Liver (tissue), 9 donors: Measurements from ENCODE around the gene C16orf86. TPM values are rescaled to one million over a fixed set of nuclear protein-coding genes. Genes with fewer than 3 reads are reported as not detected.

Source experiments
- DNase-seq: peaks from one replicate; pipeline ENCODE4 v3.0.0-alpha.2; 2017; ENCODE audit warnings: low spot score
- H3K27ac ChIP-seq, 2 donors: one replicate each; pipeline ENCODE4 v1.7.0; 2013; ENCODE audit warnings: inconsistent platforms in 2 of 2, low read length in 2 of 2, control low read depth in 1 of 2, low read depth in 1 of 2, mild to moderate bottlenecking in 1 of 2
- H3K27me3 ChIP-seq, 4 donors: one replicate each; pipeline versions ENCODE4 v1.6.1 to v1.7.0; 2013; ENCODE audit warnings: low read length in 3 of 4, inconsistent platforms in 1 of 4, mild to moderate bottlenecking in 1 of 4, moderate library complexity in 1 of 4; ENCODE audit not compliant: control insufficient read depth in 4 of 4, insufficient read depth in 4 of 4
- H3K36me3 ChIP-seq, 4 donors: one replicate each; pipeline versions ENCODE4 v1.6.1 to v1.7.0; 2013; ENCODE audit warnings: low read length in 3 of 4, mild to moderate bottlenecking in 3 of 4, low read depth in 1 of 4, moderate library complexity in 1 of 4; ENCODE audit not compliant: control insufficient read depth in 4 of 4, insufficient read depth in 3 of 4
- H3K4me1 ChIP-seq, 4 donors: one replicate each; pipeline versions ENCODE4 v1.6.1 to v1.7.0; 2013; ENCODE audit warnings: low read length in 3 of 4, mild to moderate bottlenecking in 3 of 4, moderate library complexity in 1 of 4; ENCODE audit not compliant: control insufficient read depth in 4 of 4, insufficient read depth in 4 of 4
- H3K4me3 ChIP-seq, 3 donors: one replicate each; pipeline versions ENCODE4 v1.6.1 to v1.7.0; 2013; ENCODE audit warnings: low read length in 3 of 3, control low read depth in 1 of 3, low read depth in 1 of 3, mild to moderate bottlenecking in 1 of 3
- H3K9ac ChIP-seq, 2 donors: one replicate each; pipeline ENCODE4 v1.7.0; 2013; ENCODE audit warnings: low read length in 2 of 2, mild to moderate bottlenecking in 2 of 2, moderate library complexity in 2 of 2, control low read depth in 1 of 2, low read depth in 1 of 2
- H3K9me3 ChIP-seq, 4 donors: one replicate each; pipeline versions ENCODE4 v1.6.1 to v1.7.0; 2013; ENCODE audit warnings: low read length in 3 of 4; ENCODE audit not compliant: control insufficient read depth in 4 of 4
- CTCF ChIP-seq: fragments of 150-350 bp; IDR thresholded peaks from 2 replicates; pipeline ENCODE4 v1.5.1; 2017; ENCODE audit warnings: improper control_type of control experiment, low read depth, low read length; ENCODE audit not compliant: missing input control
- EGR1 ChIP-seq, 2 donors: IDR thresholded peaks; 2 replicates each; pipeline ENCODE4 v1.6.1; 2016 to 2018; ENCODE audit warnings: antibody characterized with exemption in 2 of 2, low read depth in 2 of 2
- FOXA1 ChIP-seq: IDR thresholded peaks from 2 replicates; pipeline ENCODE4 v1.6.1; 2016; ENCODE audit warnings: antibody characterized with exemption
- FOXA2 ChIP-seq: IDR thresholded peaks from 2 replicates; pipeline ENCODE4 v1.6.1; 2016; ENCODE audit warnings: antibody characterized with exemption
- GABPA ChIP-seq, 2 donors: IDR thresholded peaks in 1 of 2; conservative IDR thresholded peaks in 1 of 2; 2 replicates each; pipeline ENCODE4 v1.6.1; 2016; ENCODE audit warnings: antibody characterized with exemption in 2 of 2, mild to moderate bottlenecking in 1 of 2, moderate library complexity in 1 of 2
- JUND ChIP-seq, 2 donors: IDR thresholded peaks; 2 replicates each; pipeline ENCODE4 v1.6.1; 2016; ENCODE audit warnings: antibody characterized with exemption in 2 of 2
- NR2F2 ChIP-seq: IDR thresholded peaks from 2 replicates; pipeline ENCODE4 v1.6.1; 2016; ENCODE audit warnings: antibody characterized with exemption
- RAD21 ChIP-seq, 2 donors: IDR thresholded peaks; 2 replicates each; pipeline ENCODE4 v1.6.1; 2016; ENCODE audit warnings: antibody characterized with exemption in 2 of 2, mild to moderate bottlenecking in 2 of 2
- RXRA ChIP-seq, 2 donors: IDR thresholded peaks; 2 replicates each; pipeline ENCODE4 v1.6.1; 2017 to 2018; ENCODE audit warnings: antibody characterized with exemption in 2 of 2, mild to moderate bottlenecking in 1 of 2
- SP1 ChIP-seq: IDR thresholded peaks from 2 replicates; pipeline ENCODE4 v1.6.1; 2018; ENCODE audit warnings: antibody characterized with exemption, mild to moderate bottlenecking
- TAF1 ChIP-seq: conservative IDR thresholded peaks from 2 replicates; pipeline ENCODE4 v1.6.1; 2016; ENCODE audit warnings: antibody characterized with exemption, mild to moderate bottlenecking
- YY1 ChIP-seq: IDR thresholded peaks from 2 replicates; pipeline ENCODE4 v1.6.1; 2016; ENCODE audit warnings: antibody characterized with exemption, mild to moderate bottlenecking
- WGBS: extraction: QIAGEN DNeasy Blood & Tissue Kit; methylation state at CpG from one replicate; pipeline ENCODE4 v1.1.7; 2013; 5-methylcytosine and 5-hydroxymethylcytosine counted together
- polyA plus RNA-seq, 2 donors: library from polyadenylated mRNA; stranded (reverse) in 1 of 2; unstranded in 1 of 2; fragments of 200-250 nt in 1 of 2; fragments of >200 nt in 1 of 2; fragmentation: Nextera tagmentation in 1 of 2; extraction: Ambion mirVana in 1 of 2; gene quantifications; one replicate each; pipeline versions ENCODE4 v1.2.1 to v1.2.3, GENCODE V29; 2013 to 2015
- total RNA-seq, 2 donors: library from RNA; depleted of rRNA; stranded (reverse); fragments of >200 nt; gene quantifications; one replicate each; pipeline ENCODE4 v1.2.3, GENCODE V29; 2014
- TF ChIP-seq, protein P1 (sequence below): IDR thresholded peaks from 2 replicates; pipeline ENCODE4 v1.6.1; 2016; ENCODE audit warnings: antibody characterized with exemption
- TF ChIP-seq, protein P2 (sequence below): IDR thresholded peaks from 2 replicates; pipeline ENCODE4 v1.6.1; 2016; ENCODE audit warnings: antibody characterized with exemption, mild to moderate bottlenecking
- donor health status: healthy.
- donor health status: healthy.
- donor health status: healthy.
- donor health status: healthy.
- donor health status: healthy.

Gene C16orf86
- total and polyA plus RNA-seq, 4 donors = 1.2 to 2.6 (median 2.1) TPM

DNA sequence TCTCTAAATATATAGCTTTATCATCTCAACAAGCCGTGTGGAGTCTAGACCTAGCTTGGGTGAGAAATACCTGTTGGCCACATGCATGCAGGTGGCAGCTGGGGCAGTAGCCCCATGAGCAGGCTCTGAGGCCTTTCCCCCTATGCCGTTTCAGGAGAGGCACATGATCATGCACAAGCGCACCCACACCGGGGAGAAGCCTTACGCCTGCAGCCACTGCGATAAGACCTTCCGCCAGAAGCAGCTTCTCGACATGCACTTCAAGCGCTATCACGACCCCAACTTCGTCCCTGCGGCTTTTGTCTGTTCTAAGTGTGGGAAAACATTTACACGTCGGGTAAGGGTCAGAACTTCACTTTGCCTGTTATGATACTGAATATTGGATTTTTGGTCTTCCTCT is 38.4 kb upstream of the C16orf86 start:
- Histone ChIP-seq H3K4me1 (no peaks in the 10 kb centered on the region), H3K9me3 (no peaks in the 10 kb centered on the region), H3K4me3 (no peak overlapping the region), H3K27ac (no peak overlapping the region), H3K36me3 (peaks cover 9 to 55% (median 38%) of the 10 kb centered on the region in 4 donors), H3K27me3 (no peaks in the 10 kb centered on the region), H3K9ac (no peak overlapping the region)
- WGBS = 97% methylated on average over 14 of the region's 14 CpGs
- no peak for DNase-seq
- no peak for TF ChIP-seq YY1
- TF ChIP-seq, protein P1, sequence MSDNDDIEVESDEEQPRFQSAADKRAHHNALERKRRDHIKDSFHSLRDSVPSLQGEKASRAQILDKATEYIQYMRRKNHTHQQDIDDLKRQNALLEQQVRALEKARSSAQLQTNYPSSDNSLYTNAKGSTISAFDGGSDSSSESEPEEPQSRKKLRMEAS = no peak
- no peak for TF ChIP-seq SP1
- TF ChIP-seq EGR1 (IDR thresholded peaks at IDR 0.05; ENCODE audit: low read depth in 2 of 2) = no peak
- TF ChIP-seq, protein P2, sequence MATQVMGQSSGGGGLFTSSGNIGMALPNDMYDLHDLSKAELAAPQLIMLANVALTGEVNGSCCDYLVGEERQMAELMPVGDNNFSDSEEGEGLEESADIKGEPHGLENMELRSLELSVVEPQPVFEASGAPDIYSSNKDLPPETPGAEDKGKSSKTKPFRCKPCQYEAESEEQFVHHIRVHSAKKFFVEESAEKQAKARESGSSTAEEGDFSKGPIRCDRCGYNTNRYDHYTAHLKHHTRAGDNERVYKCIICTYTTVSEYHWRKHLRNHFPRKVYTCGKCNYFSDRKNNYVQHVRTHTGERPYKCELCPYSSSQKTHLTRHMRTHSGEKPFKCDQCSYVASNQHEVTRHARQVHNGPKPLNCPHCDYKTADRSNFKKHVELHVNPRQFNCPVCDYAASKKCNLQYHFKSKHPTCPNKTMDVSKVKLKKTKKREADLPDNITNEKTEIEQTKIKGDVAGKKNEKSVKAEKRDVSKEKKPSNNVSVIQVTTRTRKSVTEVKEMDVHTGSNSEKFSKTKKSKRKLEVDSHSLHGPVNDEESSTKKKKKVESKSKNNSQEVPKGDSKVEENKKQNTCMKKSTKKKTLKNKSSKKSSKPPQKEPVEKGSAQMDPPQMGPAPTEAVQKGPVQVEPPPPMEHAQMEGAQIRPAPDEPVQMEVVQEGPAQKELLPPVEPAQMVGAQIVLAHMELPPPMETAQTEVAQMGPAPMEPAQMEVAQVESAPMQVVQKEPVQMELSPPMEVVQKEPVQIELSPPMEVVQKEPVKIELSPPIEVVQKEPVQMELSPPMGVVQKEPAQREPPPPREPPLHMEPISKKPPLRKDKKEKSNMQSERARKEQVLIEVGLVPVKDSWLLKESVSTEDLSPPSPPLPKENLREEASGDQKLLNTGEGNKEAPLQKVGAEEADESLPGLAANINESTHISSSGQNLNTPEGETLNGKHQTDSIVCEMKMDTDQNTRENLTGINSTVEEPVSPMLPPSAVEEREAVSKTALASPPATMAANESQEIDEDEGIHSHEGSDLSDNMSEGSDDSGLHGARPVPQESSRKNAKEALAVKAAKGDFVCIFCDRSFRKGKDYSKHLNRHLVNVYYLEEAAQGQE = no peak
- TF ChIP-seq FOXA2 = no peak
- TF ChIP-seq GABPA (IDR thresholded peaks at IDR 0.05 in 1 of 2, conservative IDR thresholded peaks at IDR 0.05 in 1 of 2) = no peak
- TF ChIP-seq TAF1 = no peak
- TF ChIP-seq RAD21 (IDR thresholded peaks at IDR 0.05) = no peak
- no peak for TF ChIP-seq NR2F2
- no peak for TF ChIP-seq RXRA (IDR thresholded peaks at IDR 0.05)
- no peak for TF ChIP-seq CTCF

DNA sequence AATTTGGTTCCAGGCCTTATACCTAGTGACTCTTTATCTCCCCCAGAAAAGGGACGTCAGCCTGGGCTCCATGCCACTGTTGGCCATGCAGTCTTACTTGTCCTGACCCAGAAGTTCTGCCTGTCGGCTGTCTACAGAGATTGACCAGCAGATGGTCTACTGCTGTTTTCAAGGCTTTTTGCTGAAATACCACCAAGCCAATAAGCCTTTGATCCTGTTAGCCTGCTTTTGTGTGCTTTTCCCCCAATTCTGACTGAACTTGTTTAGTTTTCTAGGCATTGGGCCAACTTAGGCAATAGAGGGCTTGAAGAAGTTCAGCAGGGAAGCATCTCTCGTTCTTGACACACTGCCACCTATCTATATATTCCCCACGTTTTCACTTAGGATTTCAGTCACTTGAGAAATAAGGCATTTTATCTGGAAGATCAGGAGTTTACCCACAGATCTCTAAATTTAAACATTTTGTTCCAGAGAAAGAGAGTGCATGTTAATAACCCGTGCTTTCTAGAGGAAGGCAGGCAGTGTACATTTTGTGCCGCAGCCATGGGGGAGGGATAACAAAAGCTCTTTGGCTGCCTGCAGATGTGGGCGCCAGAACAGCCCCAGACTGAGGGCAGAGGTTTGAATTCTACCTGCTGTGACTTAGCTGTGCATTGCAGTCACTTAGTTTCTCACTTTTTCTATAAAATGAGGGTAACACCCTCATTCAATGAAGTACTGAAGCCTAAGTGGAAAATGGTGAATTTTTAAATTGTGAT is 34.0 kb upstream of the C16orf86 start:
- TF ChIP-seq FOXA1 (no peak), EGR1 (IDR thresholded peaks at IDR 0.05; ENCODE audit: low read depth in 2 of 2) (no peak), SP1 (no peak), CTCF (no peak), RXRA (IDR thresholded peaks at IDR 0.05) (no peak), GABPA (IDR thresholded peaks at IDR 0.05 in 1 of 2, conservative IDR thresholded peaks at IDR 0.05 in 1 of 2) (no peak), JUND (IDR thresholded peaks at IDR 0.05) (no peak)
- TF ChIP-seq, protein P1 = no peak
- Histone ChIP-seq H3K27ac (no peak overlapping the region), H3K9ac (no peak overlapping the region), H3K27me3 (no peaks in the 10 kb centered on the region), H3K36me3 (peaks cover 10 to 61% (median 36%) of the 10 kb centered on the region in 4 donors), H3K9me3 (no peaks in the 10 kb centered on the region), H3K4me1 (no peaks in the 10 kb centered on the region), H3K4me3 (no peak overlapping the region)
- DNase-seq = no peak
- 70% methylated on average over 7 of the region's 7 CpGs for WGBS
